NCI-H1092 treated with DMSO at 0.1 percent for 48 hours (cell line): ENCODE results near the gene SPCS3.
"Not testable (repeated sequence)": the region's sequence is repeated elsewhere in the genome, so short reads cannot be mapped to it uniquely, and the experiment has no call there.

ENCODE experiments used
- DNase-seq: peaks from one replicate; lab custom pipeline; 2025; lab: John Stamatoyannopoulos, UW

Gene SPCS3

DNA sequence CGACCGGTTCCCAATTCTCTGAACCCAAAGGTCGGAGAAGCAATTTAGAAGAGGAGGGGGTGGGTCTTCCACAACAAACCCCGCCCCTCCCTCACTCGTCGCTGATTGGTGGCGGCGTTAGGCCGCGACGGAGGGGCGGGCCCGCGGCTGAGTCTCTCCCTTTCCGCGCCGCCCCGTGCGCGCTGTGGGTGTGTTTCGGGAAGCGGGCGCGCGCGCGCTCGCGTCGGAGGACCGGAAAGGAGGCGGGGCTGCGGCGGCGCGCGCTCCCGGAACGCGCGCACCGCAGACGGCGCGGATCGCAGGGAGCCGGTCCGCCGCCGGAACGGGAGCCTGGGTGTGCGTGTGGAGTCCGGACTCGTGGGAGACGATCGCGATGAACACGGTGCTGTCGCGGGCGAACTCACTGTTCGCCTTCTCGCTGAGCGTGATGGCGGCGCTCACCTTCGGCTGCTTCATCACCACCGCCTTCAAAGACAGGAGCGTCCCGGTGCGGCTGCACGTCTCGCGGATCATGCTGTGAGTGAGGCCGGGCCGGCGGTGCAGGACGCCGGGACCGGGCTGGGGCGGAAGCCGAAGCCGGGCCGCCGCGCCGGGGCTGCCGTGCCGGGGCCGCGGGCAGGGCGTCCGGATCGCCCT, at the start of gene SPCS3:
Gene SPCS3, plus strand, starts transcription at position 263 of the 636 bp plus-strand sequence. Its CDS starts 111 bp downstream, at position 374.
- DNase-seq: peak; percentile 94

DNA sequence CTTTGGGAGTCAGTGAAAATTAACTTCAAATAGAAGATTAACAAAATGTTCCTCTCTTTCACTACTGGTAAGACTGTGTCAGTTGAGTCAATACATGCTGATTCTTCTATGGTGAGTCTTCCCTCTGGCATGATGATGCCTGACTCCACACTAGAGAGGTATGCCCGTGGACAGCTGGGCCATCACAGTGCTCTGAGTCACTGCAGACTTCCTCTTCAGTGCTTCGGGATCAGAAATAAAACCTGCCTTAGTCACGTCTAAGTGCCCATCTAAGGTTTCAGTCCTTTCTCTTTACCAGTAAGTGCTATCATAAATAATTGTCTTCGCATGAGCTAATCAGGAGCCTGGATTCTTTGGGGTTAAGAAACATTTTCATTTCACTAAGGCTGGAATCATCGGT, 49.1 kb upstream of the SPCS3 start:
- DNase-seq: peak; percentile 13

DNA sequence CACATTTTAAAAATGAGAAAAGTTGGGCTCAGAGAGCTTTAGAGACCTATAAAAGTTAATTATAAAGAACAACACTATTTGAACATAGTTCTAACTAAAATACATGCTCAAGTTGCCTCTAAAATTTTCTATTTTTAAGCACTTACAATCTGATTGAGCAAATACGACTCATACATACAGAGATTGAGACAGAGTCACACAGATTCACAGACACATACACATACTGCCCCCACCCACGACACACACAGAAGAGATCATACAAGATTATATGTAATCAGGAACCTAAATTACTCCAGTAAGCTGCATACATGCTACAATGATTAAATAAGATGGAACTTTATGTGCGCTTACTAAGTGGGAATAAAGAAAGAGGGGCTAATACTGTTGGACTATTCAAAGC, 48.0 kb upstream of the SPCS3 start:
- no peak for DNase-seq

DNA sequence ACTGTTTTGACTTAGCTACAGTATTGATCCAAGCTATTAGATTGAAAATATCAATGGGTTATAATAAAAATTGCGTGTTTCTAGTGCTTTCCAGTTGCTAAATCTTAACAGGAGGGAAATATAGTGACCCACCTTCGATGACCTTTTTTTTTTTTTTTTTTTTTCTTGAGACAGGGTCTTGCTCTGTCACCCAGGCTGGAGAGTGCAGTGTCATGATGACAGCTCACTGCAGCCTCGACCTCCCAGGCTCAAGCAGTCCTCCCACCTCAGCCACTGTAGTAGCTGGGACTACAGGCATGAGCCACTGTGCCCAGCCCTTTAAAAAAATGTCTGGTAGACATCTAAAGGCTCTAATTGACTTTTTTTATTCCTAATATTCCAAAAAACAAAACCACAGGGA, 47.0 kb upstream of the SPCS3 start:
- DNase-seq: no peak

DNA sequence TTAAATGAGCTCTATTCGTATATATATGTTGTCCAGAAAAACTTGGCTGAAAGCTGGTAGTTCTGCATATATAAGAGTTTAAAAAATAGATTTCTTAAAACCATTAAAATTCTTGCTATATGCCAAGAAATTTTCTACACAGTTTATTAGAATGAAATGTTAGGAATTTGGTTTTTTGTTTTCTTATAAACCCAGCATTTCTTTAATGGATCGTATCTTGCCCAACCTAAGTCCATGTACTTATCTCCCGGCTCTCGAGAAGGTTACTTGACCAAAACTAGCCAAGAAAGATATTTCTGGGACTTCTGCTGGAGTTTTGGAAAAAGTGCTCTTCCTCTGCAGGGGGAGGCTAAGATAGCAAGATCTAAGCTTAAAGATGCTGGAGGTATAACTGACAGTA, 46.0 kb upstream of the SPCS3 start:
- no peak for DNase-seq

DNA sequence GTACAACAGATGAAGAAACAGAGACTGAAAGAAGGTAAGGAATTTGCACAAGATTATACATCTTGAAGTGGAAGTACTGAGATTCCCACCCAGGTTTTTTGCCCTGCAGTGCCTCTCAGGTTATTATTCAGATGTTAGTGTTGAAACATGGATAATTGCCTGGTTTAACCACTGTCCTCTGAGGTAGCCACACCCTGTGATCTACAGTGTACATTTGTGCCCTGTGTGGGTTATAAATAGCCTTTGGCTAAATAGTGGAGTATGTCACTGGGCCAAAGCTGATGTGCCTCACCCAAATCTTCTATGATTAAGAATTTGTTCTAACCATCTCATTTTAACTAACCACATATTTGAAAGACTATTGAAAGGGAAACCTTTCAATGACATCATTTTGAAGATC, 45.3 kb upstream of the SPCS3 start:
- DNase-seq: no peak

DNA sequence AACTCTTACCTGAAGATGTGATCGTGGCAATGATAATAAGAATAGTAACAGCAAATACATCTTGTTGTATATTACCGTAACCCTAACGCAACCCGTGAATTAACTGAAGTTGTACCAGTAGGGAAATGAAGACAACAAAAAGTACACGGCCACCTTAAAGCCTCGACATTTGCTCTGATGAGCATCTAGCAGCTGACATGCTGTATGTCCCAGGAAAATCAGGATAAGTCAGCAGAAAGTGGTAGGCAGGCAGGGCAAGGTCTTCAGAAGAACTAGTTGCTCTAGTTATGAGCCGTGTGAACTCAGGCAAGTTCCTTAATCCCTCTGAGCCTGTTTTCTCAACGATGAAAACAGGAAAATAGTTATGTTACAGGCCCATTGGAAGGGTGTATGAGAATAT, 43.1 kb upstream of the SPCS3 start:
- no peak for DNase-seq

DNA sequence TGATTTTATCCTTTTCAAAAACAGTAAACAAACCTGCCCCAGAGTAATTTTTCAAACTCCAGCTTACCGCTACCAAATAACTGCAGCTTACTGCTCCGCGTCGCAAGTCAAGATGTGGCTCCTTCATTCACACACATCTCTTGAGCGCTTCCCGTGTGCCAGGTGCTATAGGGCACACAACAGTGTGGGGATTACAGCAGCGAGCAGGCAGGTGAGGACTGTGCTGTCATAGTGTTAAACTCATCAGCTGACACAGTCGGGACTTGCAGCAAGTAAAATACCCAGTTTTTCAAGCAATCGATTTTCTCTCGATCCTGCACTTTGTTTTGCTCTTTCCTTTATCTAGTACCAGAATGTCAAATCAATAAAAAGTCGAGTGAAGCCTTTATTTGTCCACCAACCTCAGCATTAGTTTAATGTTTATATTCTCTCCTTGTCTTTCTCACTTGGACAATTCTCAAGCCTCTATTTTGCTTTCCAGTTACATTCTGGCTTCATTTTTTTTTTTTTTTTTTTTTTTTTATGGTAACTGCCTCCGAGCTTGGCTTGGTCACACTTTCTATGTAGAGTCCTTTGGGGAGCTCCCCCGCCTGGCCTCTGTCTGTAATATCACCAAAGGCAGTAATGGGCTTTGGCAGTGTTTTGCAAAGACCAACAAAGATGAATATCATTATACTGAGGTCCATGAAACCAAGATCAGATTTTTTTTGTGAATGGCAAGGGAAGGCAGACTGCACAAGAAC, 42.4 kb upstream of the SPCS3 start:
- DNase-seq: peak; percentile 68

DNA sequence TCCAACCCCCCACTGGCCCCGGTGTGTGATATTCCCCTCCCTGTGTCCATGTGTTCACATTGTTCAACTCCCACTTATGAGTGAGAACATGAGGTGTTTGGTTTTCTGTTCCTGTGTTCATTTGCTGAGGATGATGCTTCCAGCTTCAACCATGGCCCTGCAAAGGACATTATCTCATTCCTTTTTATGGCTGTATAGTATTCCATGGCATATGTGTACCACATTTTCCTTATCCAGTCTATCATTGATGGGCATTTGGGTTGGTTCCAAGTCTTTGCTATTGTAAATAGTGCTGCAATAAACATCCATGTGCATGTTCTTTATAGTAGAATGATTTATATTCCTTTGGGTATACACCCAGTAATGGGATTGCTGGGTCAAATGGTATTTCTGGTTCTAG, 40.2 kb upstream of the SPCS3 start:
- DNase-seq: not testable (repeated sequence)

DNA sequence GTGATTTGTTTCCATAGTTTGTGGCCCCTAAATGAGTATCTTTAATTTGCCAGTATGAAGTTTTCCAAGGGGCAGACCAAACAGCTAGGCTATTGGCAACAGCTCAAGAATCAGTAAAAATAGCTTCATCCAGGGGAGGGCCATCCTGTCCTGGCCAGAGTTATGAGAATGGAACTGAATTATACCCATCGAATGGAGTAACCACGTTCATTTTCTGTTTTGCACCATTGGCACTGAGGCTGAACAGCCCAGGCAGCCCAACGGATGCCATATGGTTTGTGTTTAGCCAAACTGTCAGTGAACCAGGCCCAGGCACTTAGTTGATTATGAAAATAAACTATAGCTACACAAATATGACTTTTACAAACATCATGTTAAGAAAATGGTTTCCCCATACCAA, 33.0 kb upstream of the SPCS3 start:
- DNase-seq: no peak

DNA sequence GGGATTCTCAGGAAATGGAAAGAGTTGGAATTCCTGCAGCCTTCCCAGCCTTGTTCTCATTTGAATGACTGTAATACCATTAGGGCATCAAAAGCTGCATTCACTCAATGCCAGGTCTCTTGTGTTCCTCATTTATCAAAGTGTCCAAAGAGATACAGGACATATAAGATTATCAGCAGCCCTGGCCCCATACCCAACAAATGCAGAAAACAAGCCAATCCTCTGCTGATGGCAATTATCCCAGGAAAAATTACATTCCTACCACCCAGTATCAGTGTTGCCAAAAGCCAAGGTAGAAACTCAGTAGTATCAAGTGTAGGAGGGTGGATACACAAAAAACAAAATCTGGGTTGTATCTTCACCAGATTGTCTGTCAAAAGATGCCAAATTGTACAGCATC, 32.2 kb upstream of the SPCS3 start:
- DNase-seq: no peak

DNA sequence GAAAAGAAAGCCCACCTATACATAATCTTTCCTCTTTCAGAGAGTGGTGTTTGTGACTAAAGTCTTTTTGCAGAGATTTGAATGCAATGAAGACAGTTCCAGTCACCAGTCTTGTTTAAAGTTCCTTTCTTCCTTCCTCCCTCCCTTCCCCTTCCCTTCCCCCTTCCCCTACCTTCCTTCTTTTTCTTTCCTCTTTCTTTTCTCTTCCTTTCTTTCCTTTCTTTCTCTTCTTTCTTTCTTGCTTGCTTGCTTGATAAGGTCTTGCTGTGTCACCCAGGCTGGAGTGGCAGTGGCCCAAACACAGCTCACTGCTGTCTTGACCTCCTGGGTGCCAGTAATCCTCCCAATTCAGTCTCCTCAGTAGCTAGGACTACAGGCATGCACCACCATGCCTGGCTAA, 31.7 kb upstream of the SPCS3 start:
- DNase-seq: no peak

DNA sequence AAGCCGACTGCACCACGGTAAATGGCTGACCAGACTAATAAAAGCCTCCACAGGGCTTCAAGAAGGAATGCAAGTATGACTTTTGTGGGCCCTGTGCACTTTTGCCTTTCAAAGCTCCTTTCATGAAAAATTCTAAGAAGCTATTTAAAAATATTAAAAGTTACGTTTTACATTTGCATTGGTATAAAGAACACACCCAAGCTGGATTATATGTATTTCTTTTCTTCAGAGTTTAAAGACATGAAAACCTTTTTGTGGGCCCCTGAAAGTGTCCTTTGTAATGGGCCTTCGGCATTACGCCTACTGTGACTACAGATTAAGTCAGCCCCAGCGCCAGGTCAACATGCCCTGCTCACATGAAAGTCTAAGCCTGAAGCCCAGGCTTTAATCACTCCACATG, 30.2 kb upstream of the SPCS3 start:
- DNase-seq: no peak

DNA sequence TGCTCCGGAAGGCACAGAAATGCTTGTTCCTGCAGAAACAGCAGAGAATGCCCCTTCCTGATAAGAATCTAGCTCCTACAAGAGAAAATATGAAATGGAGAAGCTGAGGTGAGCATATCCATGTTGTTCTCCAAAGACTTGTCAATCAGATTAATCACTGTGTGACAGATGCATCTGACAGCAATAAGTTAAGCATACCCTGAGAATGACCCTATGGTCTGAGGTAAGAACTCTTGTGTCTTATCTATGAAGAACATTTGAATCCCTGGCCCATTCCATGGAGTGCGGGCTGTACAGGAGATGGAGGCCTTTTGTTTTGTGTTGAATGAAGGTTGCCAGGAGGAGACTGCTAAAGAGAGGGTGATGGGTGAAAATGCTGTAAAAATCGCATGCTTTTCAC, 29.2 kb upstream of the SPCS3 start:
- no peak for DNase-seq

DNA sequence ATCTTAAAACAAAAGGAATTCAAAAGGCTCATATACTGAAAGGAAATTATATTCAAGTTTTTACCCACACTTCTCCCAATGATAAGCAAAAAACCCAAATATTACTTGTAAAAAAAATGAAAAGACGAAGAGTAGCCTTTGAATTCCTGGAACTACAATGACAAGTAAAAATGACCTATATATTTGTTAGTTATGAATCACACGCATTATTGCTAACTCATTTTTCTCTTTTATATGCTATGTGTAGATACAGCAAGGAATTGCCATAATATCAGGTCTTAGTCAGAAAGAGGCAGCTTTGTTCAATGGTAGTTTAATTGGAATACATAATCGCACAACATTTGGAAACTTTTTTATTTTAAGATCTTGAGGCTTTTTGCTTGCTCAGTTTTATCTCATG, 28.0 kb upstream of the SPCS3 start:
- no peak for DNase-seq

DNA sequence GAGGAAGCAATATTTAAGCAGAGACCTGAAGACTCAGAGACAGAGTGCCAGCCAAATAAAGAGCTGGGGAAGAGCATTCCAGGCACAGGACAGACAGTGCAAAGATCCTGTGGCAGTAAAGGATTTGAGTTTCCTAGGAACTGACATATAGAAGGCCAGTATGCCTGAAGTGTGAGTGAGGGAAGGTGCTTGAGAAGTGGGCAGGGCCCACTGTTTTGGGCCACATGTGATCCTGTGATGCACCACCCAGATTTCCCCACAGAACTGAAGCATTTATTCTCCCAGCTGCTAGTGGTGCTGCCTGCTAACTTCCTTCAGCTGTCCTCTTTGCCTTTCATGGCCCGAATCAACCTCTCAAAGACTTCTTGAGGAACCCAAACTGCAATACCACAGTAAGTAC, 26.8 kb upstream of the SPCS3 start:
- no peak for DNase-seq

DNA sequence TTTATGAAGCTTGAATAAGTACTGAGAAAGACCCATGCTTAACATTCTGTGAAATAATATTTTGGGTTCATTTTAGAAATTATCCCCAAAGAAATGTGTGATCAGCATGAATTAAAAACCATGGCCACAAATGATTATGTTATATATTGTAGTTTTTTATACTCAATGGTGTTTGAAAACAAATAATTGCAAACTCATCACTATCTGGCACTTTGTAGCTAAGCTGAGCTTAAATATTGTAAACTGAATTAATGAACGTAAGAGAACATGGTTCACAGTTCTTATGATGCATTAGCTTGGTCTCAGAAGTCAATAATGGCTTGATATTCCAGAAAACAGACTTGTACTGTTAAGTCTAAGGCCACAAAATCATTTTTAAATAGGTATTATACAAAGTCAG, 26.1 kb upstream of the SPCS3 start:
- no peak for DNase-seq

DNA sequence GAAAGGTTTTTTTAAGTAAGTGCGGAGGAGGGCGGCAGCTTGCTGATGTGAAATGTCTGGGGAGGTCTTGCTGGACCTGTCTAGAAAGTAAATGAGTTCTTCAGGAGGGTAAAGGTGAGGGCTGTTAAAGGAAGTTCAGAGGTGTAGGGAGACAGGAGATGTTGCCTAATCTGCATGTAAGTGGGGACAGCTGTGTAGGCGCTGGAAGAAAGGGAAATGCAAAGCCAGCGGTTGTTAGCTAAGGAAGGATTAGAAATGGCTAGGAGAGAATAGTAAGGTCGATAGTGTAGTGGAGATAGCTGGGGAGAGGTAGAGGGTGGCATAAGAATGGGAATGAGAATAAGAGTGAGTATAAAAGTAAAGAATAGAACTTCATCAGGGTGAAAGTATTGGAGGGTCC, 23.9 kb upstream of the SPCS3 start:
- not testable (repeated sequence) for DNase-seq

DNA sequence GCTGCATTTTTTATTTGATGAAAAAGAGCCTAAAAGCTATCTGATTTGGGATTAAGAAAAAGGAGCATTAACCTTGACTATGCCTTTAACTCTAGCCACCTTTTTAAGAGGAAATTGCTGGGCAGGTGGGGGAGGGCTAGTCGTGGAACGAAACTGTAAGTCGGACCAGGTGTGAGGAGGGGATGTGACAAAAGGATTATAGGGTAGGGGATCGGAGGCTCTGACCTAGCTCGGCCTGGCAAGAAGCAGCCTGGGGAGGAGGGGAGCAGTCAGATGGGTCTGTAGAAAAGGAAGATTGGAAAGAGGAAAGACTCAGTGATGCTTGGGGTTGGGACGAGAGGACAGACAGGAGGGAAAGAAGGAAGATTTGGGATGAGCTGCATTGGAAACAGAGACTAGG, 21.1 kb upstream of the SPCS3 start:
- no peak for DNase-seq

DNA sequence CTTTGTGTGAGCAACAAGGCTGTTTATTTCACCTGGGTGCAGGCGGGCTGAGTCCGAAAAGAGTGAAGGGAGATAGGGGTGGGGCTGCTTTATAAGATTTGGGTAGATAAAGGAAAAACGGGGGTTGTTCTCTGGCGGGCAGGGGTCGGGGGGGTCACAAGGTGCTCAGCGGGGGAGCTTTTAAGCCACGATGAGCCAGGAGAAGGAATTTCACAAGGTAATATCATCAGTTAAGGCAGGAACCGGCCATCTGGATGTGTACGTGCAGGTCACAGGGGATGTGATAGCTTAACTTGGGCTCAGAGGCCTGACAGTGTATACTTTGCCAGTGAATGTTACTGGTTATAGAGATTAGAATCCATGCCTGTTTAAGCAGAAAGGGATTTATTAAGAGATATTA, 19.7 kb upstream of the SPCS3 start:
- DNase-seq: no peak

DNA sequence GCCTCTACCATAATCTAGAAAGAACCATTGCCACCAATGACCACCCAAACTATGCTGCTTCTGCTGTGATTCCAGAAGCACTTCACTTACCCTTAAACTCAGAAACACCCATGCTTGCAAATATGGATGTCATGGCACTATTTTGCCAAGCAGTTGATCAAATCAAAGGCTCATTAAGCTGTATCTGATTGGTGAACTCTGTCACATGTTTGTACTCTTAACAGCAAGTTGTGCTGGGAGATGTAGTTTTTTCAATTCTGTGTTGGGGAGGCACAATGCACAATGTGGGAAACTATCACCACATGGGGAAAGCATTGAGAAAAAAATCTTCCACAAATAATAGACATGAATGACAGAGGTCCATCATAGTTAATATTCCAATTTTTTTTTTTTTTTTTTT, 19.2 kb upstream of the SPCS3 start:
- no peak for DNase-seq

DNA sequence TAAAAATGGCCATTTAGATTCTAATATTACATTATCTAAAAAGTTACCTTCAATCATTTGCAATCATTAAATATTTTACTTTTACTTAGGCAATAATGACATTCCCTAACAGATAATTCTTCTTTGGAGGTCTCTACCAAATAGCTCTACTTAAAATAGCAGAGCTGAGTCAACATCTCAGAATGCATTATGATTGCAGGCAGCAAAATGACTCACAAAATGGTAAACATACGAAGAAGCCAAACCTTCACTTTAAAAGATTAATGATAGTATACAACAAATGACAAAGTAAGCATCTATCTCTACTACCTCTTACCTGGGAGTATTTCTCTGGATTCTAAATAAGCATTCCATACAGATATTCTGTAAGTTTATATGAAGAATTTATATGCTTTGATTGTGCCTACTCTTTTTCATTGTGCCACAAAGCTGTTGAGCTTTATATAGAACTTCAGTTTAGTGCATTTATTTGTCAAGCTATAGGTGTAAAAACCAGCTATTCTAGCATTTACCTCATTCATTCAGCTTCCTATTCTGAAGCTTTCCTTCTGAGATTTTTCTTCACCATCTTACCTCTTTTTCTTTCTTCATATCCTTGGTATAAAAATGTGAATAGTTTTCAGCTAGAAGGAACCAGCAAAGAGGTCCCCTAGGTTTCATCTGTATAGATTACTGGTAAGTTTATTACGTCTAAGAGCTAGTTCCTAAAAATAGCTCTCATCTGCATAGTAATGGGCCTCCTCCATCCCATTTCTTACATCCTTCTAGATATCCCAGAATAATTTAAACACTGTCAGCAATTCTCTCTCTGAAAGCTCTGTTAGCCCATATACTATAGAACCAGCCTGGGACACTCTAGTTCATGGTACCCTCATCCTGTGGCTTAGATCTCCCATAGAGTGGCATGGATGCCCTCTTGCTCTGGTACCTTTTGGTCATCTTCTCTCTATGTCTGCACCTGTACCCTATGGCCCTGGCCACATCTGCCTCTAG, 17.2 kb upstream of the SPCS3 start:
- DNase-seq: no peak

DNA sequence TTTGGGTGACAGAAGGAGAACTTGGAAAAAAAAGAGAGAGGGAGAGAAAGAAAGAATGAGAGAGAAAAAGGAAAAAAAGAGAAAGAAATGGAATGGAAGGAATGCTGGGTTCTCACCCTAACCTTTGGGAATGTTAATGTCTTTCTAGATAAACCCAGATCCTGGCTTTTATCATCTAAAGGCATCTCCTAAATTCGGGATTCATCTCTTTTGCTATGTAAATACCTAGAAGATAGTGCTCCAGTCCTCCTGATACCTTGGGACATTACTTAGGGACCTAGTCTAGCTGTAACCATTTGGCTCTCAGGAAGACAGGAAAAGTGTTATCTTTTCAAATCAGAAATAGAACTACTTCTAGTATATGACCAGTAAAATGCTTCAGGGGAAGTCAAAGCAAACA, 15.8 kb upstream of the SPCS3 start:
- no peak for DNase-seq
